ENCODE data around the gene ADGRV1. TPM values are rescaled to one million over a fixed set of nuclear protein-coding genes. Genes with fewer than 3 reads are reported as not detected.

The ADGRV1 gene
- total and polyA plus RNA-seq, 2 donors (not counting 3 experiments of a cell fraction or from before 2014, with no cell fraction given), result 0.11 to 0.55 TPM

DNA sequence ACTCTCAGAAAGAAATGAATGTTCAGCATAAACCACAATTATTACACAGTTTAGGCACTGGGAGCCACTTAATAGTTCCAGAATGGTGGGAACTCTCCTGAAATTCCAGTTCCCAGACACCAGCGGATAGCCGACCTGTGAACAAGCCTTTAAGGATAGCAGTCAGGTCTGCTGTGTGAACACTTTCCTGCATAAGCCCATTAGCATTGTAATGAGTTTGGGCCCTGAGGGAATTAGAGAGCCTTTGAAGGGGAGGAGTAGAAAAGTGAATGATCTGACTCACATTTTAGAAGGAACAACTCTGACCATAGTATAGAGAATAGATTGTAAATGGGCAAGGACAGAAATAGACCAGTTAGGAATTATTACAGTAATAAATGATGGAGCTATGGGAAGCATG, 189.1 kb downstream of the ADGRV1 start:
- Histone ChIP-seq H4K20me1 (replicated peaks; ENCODE audit: control insufficient read depth, extremely low read depth, insufficient read depth, low read length) (no peaks in the 10 kb centered on the region), H3K36me3 (ENCODE audit: control insufficient read depth in 2 of 2, extremely low read depth in 1 of 2, insufficient read depth in 2 of 2, low read length in 2 of 2) (no peaks in the 10 kb centered on the region), H3K4me3 (replicated peaks in 1 of 3; ENCODE audit: insufficient read depth in 1 of 3, low read depth in 1 of 3, low read length in 3 of 3) (no peak overlapping the region), H3K79me2 (ENCODE audit: control insufficient read depth, insufficient read depth, low read length) (no peaks in the 10 kb centered on the region), H3K27me3 (ENCODE audit: control insufficient read depth in 2 of 2, insufficient read depth in 2 of 2, low read length in 2 of 2) (no peaks in the 10 kb centered on the region), H3K9me1 (replicated peaks; ENCODE audit: control insufficient read depth, extremely low read depth, insufficient read depth, low read length) (no peaks in the 10 kb centered on the region), H3K9me3 (replicated peaks; ENCODE audit: control insufficient read depth, insufficient read depth, low read length) (no peaks in the 10 kb centered on the region), H3K4me2 (ENCODE audit: insufficient read depth, low read length) (no peak overlapping the region), H2AFZ (ENCODE audit: low read depth, low read length) (no peak overlapping the region), H3K27ac (ENCODE audit: insufficient read depth, low read depth, low read length) (no peak overlapping the region), H3K9ac (replicated peaks; ENCODE audit: extremely low read depth, insufficient read depth, low read length) (no peak overlapping the region), H3K4me1 (ENCODE audit: control insufficient read depth, extremely low read depth, insufficient read depth, low read length) (no peaks in the 10 kb centered on the region)
- dilution Hi-C loops (cut with MboI; ENCODE audit: extremely low pct_ligation_motif_present, low sequenced_read_pairs), result no loop called here
- no peak for FAIRE-seq
- intact Hi-C loops (cut with micrococcal nuclease), result no loop called here
- no TSS peak for BruUV-seq (replicated peaks)
- TF ChIP-seq POLR2A (IDR thresholded peaks at IDR 0.05; ENCODE audit: low read depth, low read length), result no peak
- no peak for TF ChIP-seq FOS (IDR thresholded peaks at IDR 0.05; ENCODE audit: borderline replicate concordance, insufficient read depth, low read length)
- TF ChIP-seq POLR2AphosphoS5 (IDR thresholded peaks at IDR 0.05; ENCODE audit: insufficient read depth, low read depth, low read length), result no peak
- TF ChIP-seq JUN (IDR thresholded peaks at IDR 0.05; ENCODE audit: borderline replicate concordance, insufficient read depth, insufficient read length, low read depth), result no peak
- TF ChIP-seq, protein P1, sequence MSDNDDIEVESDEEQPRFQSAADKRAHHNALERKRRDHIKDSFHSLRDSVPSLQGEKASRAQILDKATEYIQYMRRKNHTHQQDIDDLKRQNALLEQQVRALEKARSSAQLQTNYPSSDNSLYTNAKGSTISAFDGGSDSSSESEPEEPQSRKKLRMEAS (IDR thresholded peaks at IDR 0.05; ENCODE audit: insufficient read depth, insufficient read length), result no peak
- TF ChIP-seq EZH2 (IDR thresholded peaks at IDR 0.05; ENCODE audit: borderline replicate concordance, low read depth, low read length, severe bottlenecking), result no peak
- no peak for TF ChIP-seq MYC (IDR thresholded peaks at IDR 0.05; ENCODE audit: low read depth, low read length)
- TF ChIP-seq, protein P2, sequence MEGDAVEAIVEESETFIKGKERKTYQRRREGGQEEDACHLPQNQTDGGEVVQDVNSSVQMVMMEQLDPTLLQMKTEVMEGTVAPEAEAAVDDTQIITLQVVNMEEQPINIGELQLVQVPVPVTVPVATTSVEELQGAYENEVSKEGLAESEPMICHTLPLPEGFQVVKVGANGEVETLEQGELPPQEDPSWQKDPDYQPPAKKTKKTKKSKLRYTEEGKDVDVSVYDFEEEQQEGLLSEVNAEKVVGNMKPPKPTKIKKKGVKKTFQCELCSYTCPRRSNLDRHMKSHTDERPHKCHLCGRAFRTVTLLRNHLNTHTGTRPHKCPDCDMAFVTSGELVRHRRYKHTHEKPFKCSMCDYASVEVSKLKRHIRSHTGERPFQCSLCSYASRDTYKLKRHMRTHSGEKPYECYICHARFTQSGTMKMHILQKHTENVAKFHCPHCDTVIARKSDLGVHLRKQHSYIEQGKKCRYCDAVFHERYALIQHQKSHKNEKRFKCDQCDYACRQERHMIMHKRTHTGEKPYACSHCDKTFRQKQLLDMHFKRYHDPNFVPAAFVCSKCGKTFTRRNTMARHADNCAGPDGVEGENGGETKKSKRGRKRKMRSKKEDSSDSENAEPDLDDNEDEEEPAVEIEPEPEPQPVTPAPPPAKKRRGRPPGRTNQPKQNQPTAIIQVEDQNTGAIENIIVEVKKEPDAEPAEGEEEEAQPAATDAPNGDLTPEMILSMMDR (IDR thresholded peaks at IDR 0.05; ENCODE audit: extremely low read depth in 1 of 2, insufficient read depth in 1 of 2, low read depth in 1 of 2, low read length in 2 of 2), result no peak
- TF ChIP-seq GATA2 (IDR thresholded peaks at IDR 0.05; ENCODE audit: insufficient read depth, insufficient read length, low read depth, low read length), result no peak
- ChIA-PET POLR2A (no interaction called here), CTCF (interaction anchor here (1.6 kb wide), 1 partner anchor 36 kb away, joined by 7 read pairs; no protein-coding TSS in a partner anchor)
- no peak for DNase-seq (ENCODE audit: low read depth, low spot score)
